GM18858 (cell line): ENCODE measurements around the gene RBM33.

Experiments
- ATAC-seq: cut with Tn5 transposase; IDR thresholded peaks from one replicate; pipeline ENCODE4 v1.9.1; 2021; ENCODE audit not compliant: unreplicated experiment

RBM33 gene

GRCh38 chr7:155722118-155722517, 77.7 kb downstream of the RBM33 start:
- peak; percentile 45 for ATAC-seq

GRCh38 chr7:155722936-155723335, 78.5 kb downstream of the RBM33 start:
- ATAC-seq: no peak

GRCh38 chr7:155724327-155725005, 80.0 kb downstream of the RBM33 start:
- peak; percentile 36 for ATAC-seq

GRCh38 chr7:155725006-155725355, 80.5 kb downstream of the RBM33 start:
- ATAC-seq: no peak

- no peak for ATAC-seq
Measured at GRCh38 chr7:155727616-155728015, 83.2 kb downstream of the RBM33 start.

GRCh38 chr7:155728116-155728515, 83.7 kb downstream of the RBM33 start:
- ATAC-seq: no peak

DNA sequence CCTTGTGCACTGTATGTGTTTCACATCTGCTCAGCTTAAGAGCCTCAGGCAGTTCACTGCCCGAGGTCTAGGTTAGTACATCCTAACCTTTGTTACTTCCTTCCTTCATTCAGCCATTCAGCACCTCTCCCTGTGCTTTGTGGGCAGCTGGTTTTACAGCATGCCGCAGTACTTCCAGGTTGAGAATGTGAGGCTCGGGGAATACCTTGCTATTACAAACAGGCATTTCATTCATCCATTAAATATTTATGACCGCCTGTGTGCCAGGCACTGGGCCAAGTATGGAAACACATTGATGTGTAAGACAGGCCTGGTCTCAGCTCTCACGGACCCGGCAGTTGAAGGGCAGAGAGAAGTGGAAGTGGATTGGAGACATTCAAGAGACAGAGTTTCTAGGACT, 85.4 kb downstream of the RBM33 start:
- ATAC-seq: no peak

DNA sequence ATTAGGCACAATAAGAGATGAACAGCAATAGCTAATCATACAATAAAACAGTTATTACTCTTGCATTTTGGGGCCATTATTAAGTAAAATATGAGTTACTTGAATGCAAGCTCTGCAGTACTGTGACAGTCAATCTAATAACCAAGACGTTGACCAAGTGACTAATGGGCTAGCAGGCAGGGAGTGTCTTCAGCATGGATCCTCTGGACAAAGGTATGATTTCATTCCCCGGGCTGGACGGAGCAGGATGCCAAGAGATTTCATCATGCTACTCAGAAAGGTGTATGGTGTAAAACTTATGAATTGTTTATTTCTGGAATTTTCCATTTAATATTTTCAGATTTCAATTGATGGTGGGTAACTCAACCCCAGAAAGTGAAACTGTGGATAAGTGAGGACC, 86.9 kb downstream of the RBM33 start:
- ATAC-seq: no peak

DNA sequence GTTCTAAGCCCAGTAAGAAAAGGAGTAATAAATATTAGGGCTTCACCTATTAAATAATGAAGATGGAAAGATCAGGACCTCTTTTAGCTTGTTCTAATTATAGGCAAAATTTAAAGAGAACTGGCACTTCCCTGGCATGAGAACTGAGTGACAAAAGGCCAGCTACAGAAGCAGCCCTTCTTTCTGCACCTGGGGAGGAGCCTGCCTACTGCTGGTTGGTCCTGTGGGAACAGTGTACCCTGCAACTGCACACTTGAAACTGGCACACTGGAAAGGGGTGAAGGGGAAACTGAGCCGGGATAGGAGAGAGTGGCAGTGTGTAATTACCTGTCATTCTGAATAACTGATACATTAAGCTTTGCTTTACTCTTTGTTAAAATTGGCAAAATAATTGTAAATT, 87.4 kb downstream of the RBM33 start:
- ATAC-seq: no peak

DNA sequence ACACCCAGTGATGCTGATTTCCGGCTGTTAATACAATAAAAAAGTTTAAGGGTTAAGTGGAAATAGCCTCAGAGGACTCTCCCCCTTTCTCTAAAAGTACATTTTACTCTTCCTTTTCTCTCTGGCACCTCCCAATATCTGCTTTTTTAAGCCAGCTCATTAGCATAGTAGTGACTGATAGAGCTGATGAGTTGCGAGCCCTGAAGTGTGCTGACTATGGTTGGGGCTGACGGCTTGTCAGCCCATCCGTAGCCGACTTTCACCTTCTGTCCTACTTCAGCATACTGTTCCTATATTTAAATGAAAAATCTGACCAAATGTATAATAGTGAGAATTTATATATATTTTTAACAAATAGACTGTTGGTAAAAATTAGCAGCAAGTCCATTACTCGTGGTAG, 87.8 kb downstream of the RBM33 start:
- no peak for ATAC-seq

DNA sequence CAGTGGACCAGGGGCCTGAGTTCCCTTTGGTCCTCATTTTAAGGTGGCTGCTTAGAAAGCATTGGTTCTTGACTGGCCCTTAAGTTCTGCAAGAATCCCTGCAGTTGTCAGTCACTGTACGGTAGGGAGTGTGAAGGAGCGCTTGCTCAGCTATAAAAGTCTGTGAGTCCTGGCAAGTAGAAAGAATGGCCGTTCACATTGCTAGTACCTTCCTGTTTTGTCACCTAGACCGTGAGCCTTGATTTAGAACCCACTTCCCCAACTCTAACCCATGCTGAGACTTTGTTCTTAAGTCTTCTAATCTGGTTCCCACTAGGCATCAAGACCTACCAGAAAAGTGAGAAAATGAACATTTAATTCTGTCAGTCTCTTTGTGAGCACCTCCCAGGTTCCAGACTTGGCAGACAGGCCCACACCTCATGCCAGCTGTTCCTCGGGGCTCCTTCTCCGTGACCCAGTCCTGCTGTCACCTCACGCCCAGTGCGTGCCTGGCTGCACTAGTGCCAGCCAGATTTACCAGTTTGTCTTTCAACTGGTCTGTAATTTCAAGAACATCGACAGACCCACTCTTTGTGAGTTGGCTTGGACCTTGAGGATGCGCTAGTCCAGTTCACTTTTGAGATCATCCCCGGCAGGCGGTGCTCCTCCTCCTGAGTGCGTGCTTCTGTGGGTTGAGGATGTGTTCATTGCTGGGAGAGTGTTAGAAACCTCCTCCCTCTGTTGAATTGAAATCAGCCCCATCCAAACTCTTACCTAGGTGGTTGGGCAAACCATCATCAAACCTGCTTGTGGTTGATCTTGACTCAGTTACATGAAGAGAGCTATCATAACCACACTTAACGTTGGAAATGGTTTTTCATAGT, 89.4 kb downstream of the RBM33 start:
- no peak for ATAC-seq

DNA sequence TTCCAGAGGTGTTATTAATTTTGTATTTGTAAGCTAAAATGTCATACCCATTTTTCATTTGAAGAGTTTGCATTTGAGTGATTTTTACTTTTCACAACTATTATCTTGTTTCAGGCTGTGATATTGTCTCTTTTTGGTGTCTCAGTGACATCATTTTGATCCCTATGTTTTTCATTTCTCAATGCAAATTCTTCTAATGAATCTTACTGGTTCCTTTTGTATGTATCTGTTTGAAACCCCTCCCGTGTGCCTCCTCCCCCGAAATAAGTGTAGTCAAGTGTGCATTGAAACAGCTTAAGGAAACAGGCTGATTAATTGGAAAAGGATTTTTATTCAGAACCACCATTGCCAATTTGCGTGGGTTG, 90.0 kb downstream of the RBM33 start:
- no peak for ATAC-seq

GRCh38 chr7:155735442-155736115, 91.1 kb downstream of the RBM33 start:
- ATAC-seq: no peak

- no peak for ATAC-seq
Measured at GRCh38 chr7:155737590-155737989, 93.1 kb downstream of the RBM33 start.

- no peak for ATAC-seq
Measured at GRCh38 chr7:155738104-155738503, 93.6 kb downstream of the RBM33 start.

GRCh38 chr7:155738652-155739537, 94.4 kb downstream of the RBM33 start:
- ATAC-seq: peak; percentile 27

GRCh38 chr7:155739538-155740143, 95.2 kb downstream of the RBM33 start:
- no peak for ATAC-seq

DNA sequence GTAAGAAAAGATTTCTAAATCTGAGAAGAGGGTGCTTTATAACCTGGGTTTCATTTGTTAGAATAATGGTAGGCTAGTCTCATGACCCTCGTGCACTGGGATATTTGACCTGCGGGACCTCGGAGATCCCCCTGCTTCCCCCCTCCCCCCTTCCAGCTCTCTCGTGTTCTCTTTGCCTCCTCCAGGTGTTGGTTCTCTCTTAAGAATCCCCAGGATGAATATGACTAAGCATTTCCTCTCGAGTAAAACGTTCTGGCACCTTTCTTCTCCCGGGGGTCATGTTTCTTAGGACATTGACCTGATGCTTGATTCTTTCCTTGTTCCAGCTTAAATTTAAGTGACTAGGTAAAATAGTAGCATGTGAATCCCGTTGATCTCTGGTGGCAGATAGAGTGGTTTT, 96.6 kb downstream of the RBM33 start:
- ATAC-seq: no peak

GRCh38 chr7:155741805-155742204, 97.3 kb downstream of the RBM33 start:
- no peak for ATAC-seq

- no peak for ATAC-seq
Measured at GRCh38 chr7:155743177-155743576, 98.7 kb downstream of the RBM33 start.
